ENCODE measurements around the gene BMS1. TPM values are rescaled to one million over a fixed set of nuclear protein-coding genes. Genes with fewer than 3 reads are reported as not detected.
A peak's percentile ranks its signal among the peaks of the same experiment; 100 is the strongest.
"Not testable (repeated sequence)": the region's sequence is repeated elsewhere in the genome, so short reads cannot be mapped to it uniquely, and the experiment has no call there.

The BMS1 gene
- total and polyA plus RNA-seq, 2 of the 4 experiments (the other 2 are of a cell fraction), result 7.5 to 22.9 TPM

DNA sequence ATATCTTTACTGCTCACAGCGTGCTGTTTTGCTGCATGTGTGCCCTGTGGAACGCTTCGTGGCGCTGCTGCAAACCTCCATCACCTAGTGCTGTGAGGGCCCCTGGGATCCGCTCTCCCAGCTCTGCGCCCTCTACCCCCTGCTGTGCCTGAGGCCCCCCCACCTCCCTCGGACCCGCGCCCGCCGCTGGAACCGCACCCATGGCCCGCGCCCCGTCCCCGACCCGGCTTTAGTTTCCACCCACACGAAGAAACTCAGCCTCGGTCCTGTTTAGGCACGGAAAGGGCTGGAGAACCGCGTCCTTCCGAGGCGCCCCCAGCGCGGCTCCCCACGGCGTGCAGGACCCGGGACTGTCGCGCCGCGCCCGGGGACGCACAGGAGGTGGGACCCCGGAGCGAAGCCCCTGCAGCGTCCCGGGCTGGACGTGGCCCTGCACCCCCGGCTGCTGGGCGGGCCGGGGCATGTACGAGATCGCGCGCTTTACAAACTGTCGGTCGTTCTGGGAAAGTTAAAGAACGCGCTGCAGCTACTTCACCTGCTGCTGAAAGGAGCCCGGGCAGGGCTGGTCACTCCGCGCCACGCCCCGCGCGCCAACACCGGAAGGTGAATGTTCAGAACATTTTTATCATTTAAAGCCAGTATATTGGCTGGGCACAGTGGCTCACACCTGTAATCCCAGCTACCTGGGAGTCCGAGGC is 54.3 kb downstream of the BMS1 start:
- H4K20me1 ChIP-seq (ENCODE audit: insufficient read depth, low read length), result no peaks in the 10 kb centered on the region
- no peak overlapping the region for H4K91ac ChIP-seq (ENCODE audit: insufficient read depth, low read depth, low read length)
- H3K4ac ChIP-seq (ENCODE audit: low read depth, low read length), result no peak overlapping the region
- no peak overlapping the region for H2BK15ac ChIP-seq (ENCODE audit: low read depth, low read length)
- intact Hi-C loops (cut with micrococcal nuclease) (no loop called here), dilution Hi-C loops (cut with HindIII; ENCODE audit: low sequenced_read_pairs, unreplicated experiment) (no loop called here), in situ Hi-C loops (cut with MboI; ENCODE audit: low sequenced_read_pairs) (no loop called here)
- H3K56ac ChIP-seq (ENCODE audit: extremely low read depth, insufficient read depth, low read length), result no peak overlapping the region
- WGBS, 2 experiments (ENCODE audit: extremely low coverage in 2 of 2, insufficient read length in 1 of 2), result 3% methylated on average over 25 of the region's 60 CpGs; no CpG with 5 or more reads in 1 of the 2 experiments
- peak overlapping the region; percentile 16; the same call in 1 of the 2 replicates for H3K4me2 ChIP-seq (ENCODE audit: low read depth, low read length)
- no peaks in the 10 kb centered on the region for H3K9me3 ChIP-seq (ENCODE audit: control insufficient read depth, insufficient read depth, low read length)
- no peak overlapping the region for H3K18ac ChIP-seq (ENCODE audit: low read depth, low read length)
- peak overlapping the region; percentile 69 for H2AFZ ChIP-seq (replicated peaks; ENCODE audit: low read length, poor library complexity)
- no peak overlapping the region for H2AK5ac ChIP-seq (ENCODE audit: low read depth, low read length)
- no peak overlapping the region for H2AK9ac ChIP-seq (replicated peaks; ENCODE audit: low read depth, low read length, poor library complexity)
- no peaks in the 10 kb centered on the region; the same call in 1 of the 2 replicates for H3K27me3 ChIP-seq (ENCODE audit: control insufficient read depth, insufficient read depth, low read length)
- H3K36me3 ChIP-seq (ENCODE audit: control insufficient read depth, insufficient read depth, low read length), result peaks cover 3% of the 10 kb centered on the region; the same call in 1 of the 2 replicates
- H3K79me1 ChIP-seq (ENCODE audit: low read depth in 1 of 2, low read length in 2 of 2), result no peaks in the 10 kb centered on the region
- BruUV-seq (replicated peaks), result no TSS peak
- POLR2A ChIA-PET (ENCODE audit: unreplicated experiment), result no interaction called here
- no peak overlapping the region for H2BK20ac ChIP-seq (ENCODE audit: low read depth, low read length)
- DNase-seq (peak; percentile 17), ATAC-seq (ENCODE audit: low read depth) (peak; percentile 95)
- no peak overlapping the region for H3K23ac ChIP-seq (ENCODE audit: low read depth, low read length)
- no peak overlapping the region for H2BK5ac ChIP-seq (ENCODE audit: low read depth, low read length, poor library complexity, severe bottlenecking)
- no peak overlapping the region for H3K9ac ChIP-seq (ENCODE audit: low read depth, low read length)
- CTCF ChIA-PET, result interaction anchor here (0.6 kb wide), 1 partner anchor 255 kb away, joined by 5 read pairs; no protein-coding TSS in a partner anchor
- H3K14ac ChIP-seq (replicated peaks; ENCODE audit: low read depth, low read length), result no peak overlapping the region
- TF ChIP-seq FOS (IDR thresholded peaks at IDR 0.05; ENCODE audit: low read depth, low read length) (no peak), CHD1 (IDR thresholded peaks at IDR 0.05; ENCODE audit: low read depth, low read length) (no peak)
- H4K8ac ChIP-seq (ENCODE audit: low read depth in 2 of 2, low read length in 2 of 2), result no peak overlapping the region
- H4K5ac ChIP-seq (ENCODE audit: low read depth, low read length), result no peak overlapping the region
- no peak overlapping the region for H3K27ac ChIP-seq (ENCODE audit: insufficient read depth, low read length)
- H3K4me1 ChIP-seq (ENCODE audit: control insufficient read depth, insufficient read depth, low read length), result no peaks in the 10 kb centered on the region
- no peaks in the 10 kb centered on the region for H3K9me1 ChIP-seq (ENCODE audit: insufficient read depth, low read length)
- H2BK120ac ChIP-seq (ENCODE audit: low read depth, low read length), result no peak overlapping the region
- peak overlapping the region; percentile 16 for H3K4me3 ChIP-seq (ENCODE audit: insufficient read depth, low read depth, low read length)

- H3K4me1 ChIP-seq (ENCODE audit: control insufficient read depth, insufficient read depth, low read length); H3K56ac ChIP-seq (ENCODE audit: extremely low read depth, insufficient read depth, low read length); DNase-seq; H3K27me3 ChIP-seq (ENCODE audit: control insufficient read depth, insufficient read depth, low read length); H4K20me1 ChIP-seq (ENCODE audit: insufficient read depth, low read length); H4K91ac ChIP-seq (ENCODE audit: insufficient read depth, low read depth, low read length); H3K9me3 ChIP-seq (ENCODE audit: control insufficient read depth, insufficient read depth, low read length); H3K23ac ChIP-seq (ENCODE audit: low read depth, low read length); intact Hi-C loops (cut with micrococcal nuclease); H2BK5ac ChIP-seq (ENCODE audit: low read depth, low read length, poor library complexity, severe bottlenecking); ATAC-seq (ENCODE audit: low read depth); H3K79me1 ChIP-seq (ENCODE audit: low read depth in 1 of 2, low read length in 2 of 2); BruUV-seq (replicated peaks); H4K8ac ChIP-seq (ENCODE audit: low read depth in 2 of 2, low read length in 2 of 2); H2BK15ac ChIP-seq (ENCODE audit: low read depth, low read length); H3K9ac ChIP-seq (ENCODE audit: low read depth, low read length); H2AK9ac ChIP-seq (replicated peaks; ENCODE audit: low read depth, low read length, poor library complexity); H4K5ac ChIP-seq (ENCODE audit: low read depth, low read length); in situ Hi-C loops (cut with MboI; ENCODE audit: low sequenced_read_pairs); H3K4me2 ChIP-seq (ENCODE audit: low read depth, low read length); H3K27ac ChIP-seq (ENCODE audit: insufficient read depth, low read length); H3K18ac ChIP-seq (ENCODE audit: low read depth, low read length); H3K4me3 ChIP-seq (ENCODE audit: insufficient read depth, low read depth, low read length); H3K4ac ChIP-seq (ENCODE audit: low read depth, low read length); POLR2A ChIA-PET (ENCODE audit: unreplicated experiment); H3K14ac ChIP-seq (replicated peaks; ENCODE audit: low read depth, low read length); H2AK5ac ChIP-seq (ENCODE audit: low read depth, low read length); H2AFZ ChIP-seq (replicated peaks; ENCODE audit: low read length, poor library complexity); dilution Hi-C loops (cut with HindIII; ENCODE audit: low sequenced_read_pairs, unreplicated experiment); CTCF ChIA-PET; H3K9me1 ChIP-seq (ENCODE audit: insufficient read depth, low read length); H2BK20ac ChIP-seq (ENCODE audit: low read depth, low read length); H3K36me3 ChIP-seq (ENCODE audit: control insufficient read depth, insufficient read depth, low read length); H2BK120ac ChIP-seq (ENCODE audit: low read depth, low read length): not testable (repeated sequence)
- no CpG with 5 or more reads among the region's 5 CpGs for WGBS, 2 experiments (ENCODE audit: extremely low coverage in 2 of 2, insufficient read length in 1 of 2)
Measured at GRCh38 chr10:42844810-42845209, 62.2 kb downstream of the BMS1 start.

Measured in IMR-90 (cell line).